H1 (cell line): Measurements from ENCODE around the gene LIF. TPM values are rescaled to one million over a fixed set of nuclear protein-coding genes. Genes with fewer than 3 reads are reported as not detected.
A peak's percentile ranks its signal among the peaks of the same experiment; 100 is the strongest.

Source experiments
- CTCF ChIA-PET: fragments of 300-600 bp; sonication (Branson Sonifier 250); formaldehyde crosslinking; loops from one replicate; lab custom pipeline; 2021; ENCODE audit not compliant: partially characterized antibody; lab: Charles Lee
- POLR2A ChIA-PET: fragments of 300-600 bp; sonication (Branson Sonifier 250); formaldehyde crosslinking; loops from one replicate; lab custom pipeline; 2021; ENCODE audit warnings: inconsistent platforms; ENCODE audit not compliant: partially characterized antibody; lab: Charles Lee
- DNase-seq, 2 experiments: peaks; one replicate each; pipeline versions ENCODE4 v3.0.0 to v3.0.0-alpha.2; 2010 to 2022; ENCODE audit warnings: low spot score in 2 of 2, low read depth in 1 of 2, mixed read lengths in 1 of 2
- FAIRE-seq: peaks from 2 replicates; lab custom pipeline; 2011; peaks lifted over from hg19 to GRCh38; lab: Jason Lieb, UNC
- H2AFZ ChIP-seq: 2 replicates; pipeline ENCODE4 v1.8.1; 2012; ENCODE audit warnings: low read length, inconsistent platforms
- H2AK5ac ChIP-seq: 2 replicates; pipeline ENCODE4 v1.6.1; 2013; ENCODE audit warnings: low read depth, low read length
- H2BK120ac ChIP-seq: replicated peaks from 2 replicates; pipeline ENCODE3; 2013; ENCODE audit warnings: low read depth, low read length, inconsistent platforms
- H2BK12ac ChIP-seq: 2 replicates; pipeline ENCODE4 v1.6.1; 2013; ENCODE audit warnings: low read depth, low read length
- H2BK15ac ChIP-seq: 2 replicates; pipeline ENCODE4 v1.6.1; 2013; ENCODE audit warnings: low read length
- H2BK20ac ChIP-seq: 2 replicates; pipeline ENCODE4 v1.6.1; 2013; ENCODE audit warnings: low read length
- H2BK5ac ChIP-seq: 2 replicates; pipeline ENCODE4 v1.6.1; 2013; ENCODE audit warnings: low read depth, low read length
- H3K14ac ChIP-seq: 2 replicates; pipeline ENCODE4 v1.6.1; 2013; ENCODE audit warnings: inconsistent platforms; ENCODE audit not compliant: insufficient read length
- H3K18ac ChIP-seq: 2 replicates; pipeline ENCODE4 v1.6.1; 2013; ENCODE audit warnings: low read length; ENCODE audit errors: extremely low read depth
- H3K23ac ChIP-seq: 2 replicates; pipeline ENCODE4 v1.6.1; 2013; ENCODE audit warnings: inconsistent platforms; ENCODE audit not compliant: insufficient read length
- H3K23me2 ChIP-seq: 2 replicates; pipeline ENCODE4 v1.6.1; 2013; ENCODE audit warnings: low read depth, low read length
- H3K27ac ChIP-seq: 2 replicates; pipeline ENCODE4 v1.6.1; 2011; ENCODE audit warnings: low read depth, low read length, inconsistent platforms
- H3K27me3 ChIP-seq, 4 experiments: replicated peaks in 1 of 4; 1 replicate in 1 of 4; 2 replicates in 3 of 4; pipeline versions ENCODE4 v1.6.1 to v1.8.1; 2011 to 2013; ENCODE audit warnings: low read length in 3 of 4, mild to moderate bottlenecking in 3 of 4, inconsistent platforms in 2 of 4, mixed read lengths in 2 of 4, moderate library complexity in 1 of 4; ENCODE audit not compliant: control insufficient read depth in 3 of 4, insufficient read depth in 3 of 4; ENCODE audit errors: extremely low read depth in 1 of 4
- H3K36me3 ChIP-seq, 4 experiments: 2 replicates each; pipeline versions ENCODE4 v1.6.1 to v1.8.1; 2011 to 2013; ENCODE audit warnings: mild to moderate bottlenecking in 4 of 4, low read length in 3 of 4, moderate library complexity in 2 of 4, control low read depth in 1 of 4, inconsistent platforms in 1 of 4; ENCODE audit not compliant: insufficient read depth in 4 of 4, control insufficient read depth in 2 of 4
- H3K4ac ChIP-seq: replicated peaks from 2 replicates; pipeline ENCODE3; 2013; ENCODE audit warnings: low read length, low read depth, mixed read lengths, inconsistent platforms; ENCODE audit not compliant: insufficient read length
- H3K4me1 ChIP-seq, 4 experiments: replicated peaks in 1 of 4; 1 replicate in 1 of 4; 2 replicates in 3 of 4; pipeline versions ENCODE4 v1.6.1 to v1.8.1; 2011 to 2013; ENCODE audit warnings: low read length in 3 of 4, inconsistent platforms in 2 of 4, mixed read lengths in 1 of 4; ENCODE audit not compliant: insufficient read depth in 4 of 4, control insufficient read depth in 3 of 4
- H3K4me2 ChIP-seq, 2 experiments: 2 replicates each; pipeline versions ENCODE4 v1.6.1 to v1.8.1; 2011 to 2013; ENCODE audit warnings: low read depth in 2 of 2, low read length in 2 of 2, control low read depth in 1 of 2, inconsistent platforms in 1 of 2, mild to moderate bottlenecking in 1 of 2; ENCODE audit not compliant: insufficient read depth in 1 of 2
- H3K4me3 ChIP-seq, 4 experiments: fragments of 200-600, 300-600 bp in 1 of 4; sonication (generic), shearing (Covaris generic), sonication (Bioruptor Twin) in 1 of 4; 2 replicates each; pipeline versions ENCODE4 v1.5.1 to v1.8.1; 2011 to 2016; ENCODE audit warnings: low read length in 4 of 4, low read depth in 3 of 4, control low read depth in 2 of 4, inconsistent platforms in 2 of 4, mild to moderate bottlenecking in 2 of 4, mixed read lengths in 1 of 4, moderate library complexity in 1 of 4; ENCODE audit not compliant: insufficient read depth in 2 of 4; ENCODE audit errors: extremely low read depth in 1 of 4
- H3K56ac ChIP-seq: replicated peaks from 2 replicates; pipeline ENCODE3; 2013; ENCODE audit warnings: low read depth, mild to moderate bottlenecking, mixed read lengths, low read length, inconsistent platforms; ENCODE audit not compliant: insufficient read length
- H3K79me1 ChIP-seq: 2 replicates; pipeline ENCODE4 v1.6.1; 2013; ENCODE audit warnings: low read depth, low read length, control low read depth
- H3K79me2 ChIP-seq, 2 experiments: 2 replicates each; pipeline versions ENCODE4 v1.6.1 to v1.8.1; 2012 to 2013; ENCODE audit warnings: low read length in 2 of 2, mild to moderate bottlenecking in 2 of 2, inconsistent platforms in 1 of 2; ENCODE audit not compliant: insufficient read depth in 2 of 2, control insufficient read depth in 1 of 2
- H3K9ac ChIP-seq, 4 experiments: replicated peaks in 1 of 4; 1 replicate in 1 of 4; 2 replicates in 3 of 4; pipeline versions ENCODE4 v1.6.1 to v1.8.1; 2011 to 2013; ENCODE audit warnings: low read depth in 3 of 4, low read length in 3 of 4, control low read depth in 2 of 4, mild to moderate bottlenecking in 2 of 4, moderate library complexity in 2 of 4, inconsistent platforms in 1 of 4; ENCODE audit errors: extremely low read depth in 1 of 4
- H3K9me3 ChIP-seq, 2 experiments: 2 replicates each; pipeline versions ENCODE4 v1.6.1 to v1.8.1; 2012 to 2013; ENCODE audit warnings: mild to moderate bottlenecking in 2 of 2, moderate library complexity in 2 of 2, control low read depth in 1 of 2, inconsistent platforms in 1 of 2, low read depth in 1 of 2, low read length in 1 of 2, mixed read lengths in 1 of 2; ENCODE audit not compliant: insufficient read depth in 2 of 2
- H4K20me1 ChIP-seq, 2 experiments: replicated peaks in 1 of 2; 2 replicates each; pipeline versions ENCODE3 to v1.8.1; 2011 to 2013; ENCODE audit warnings: inconsistent platforms in 2 of 2, low read length in 2 of 2, mild to moderate bottlenecking in 1 of 2; ENCODE audit not compliant: insufficient read depth in 2 of 2, control insufficient read depth in 1 of 2
- H4K5ac ChIP-seq: 2 replicates; pipeline ENCODE4 v1.6.1; 2013; ENCODE audit warnings: low read length, low read depth, mixed read lengths, inconsistent platforms; ENCODE audit not compliant: insufficient read length
- H4K8ac ChIP-seq: 2 replicates; pipeline ENCODE4 v1.8.0; 2013; ENCODE audit warnings: mild to moderate bottlenecking, moderate library complexity, low read length, inconsistent platforms; ENCODE audit not compliant: insufficient read depth; ENCODE audit errors: extremely low read depth
- H4K91ac ChIP-seq: replicated peaks from 2 replicates; pipeline ENCODE3; 2013; ENCODE audit warnings: low read length, mixed read lengths, inconsistent platforms; ENCODE audit not compliant: insufficient read length
- ASH2L ChIP-seq: fragments of 200-600, 300-600 bp; sonication (generic); IDR thresholded peaks from one replicate; pipeline ENCODE4 v1.7.1; 2017; ENCODE audit warnings: low read length
- CBX5 ChIP-seq: fragments of 300-800, 300-1000 bp; sonication (generic); IDR thresholded peaks from 2 replicates; pipeline ENCODE4 v1.7.1; 2016; ENCODE audit warnings: antibody characterized with exemption, low read length, low read depth
- EZH2 ChIP-seq: fragments of 200-600 bp; sonication (generic); IDR thresholded peaks from 2 replicates; pipeline ENCODE4 v1.7.1; 2012; ENCODE audit warnings: low read depth, mild to moderate bottlenecking, moderate library complexity, low read length, inconsistent platforms; ENCODE audit not compliant: severe bottlenecking
- HDAC2 ChIP-seq, 2 experiments: fragments of 300-600 bp in 1 of 2; sonication (generic) in 1 of 2; IDR thresholded peaks; 2 replicates each; pipeline ENCODE4 v1.6.1; 2011 to 2012; ENCODE audit warnings: low read depth in 2 of 2, low read length in 2 of 2, mild to moderate bottlenecking in 2 of 2, moderate library complexity in 2 of 2, borderline replicate concordance in 1 of 2, inconsistent platforms in 1 of 2
- JUND ChIP-seq: IDR thresholded peaks from 2 replicates; pipeline ENCODE4 v1.6.1; 2011; ENCODE audit warnings: mild to moderate bottlenecking, improper control_type of control experiment, low read length
- NANOG ChIP-seq: IDR thresholded peaks from 2 replicates; pipeline ENCODE4 v1.6.1; 2011; ENCODE audit warnings: low read length, low read depth, mild to moderate bottlenecking, inconsistent platforms; ENCODE audit not compliant: insufficient read depth, poor library complexity, severe bottlenecking
- PHF8 ChIP-seq: fragments of 200-600 bp; sonication (generic); conservative IDR thresholded peaks from 2 replicates; pipeline ENCODE4 v1.7.1; 2012; ENCODE audit warnings: low read depth, mild to moderate bottlenecking, inconsistent platforms, low read length, moderate library complexity
- POLR2A ChIP-seq, 2 experiments: IDR thresholded peaks; 1 replicate in 1 of 2; 2 replicates in 1 of 2; pipeline ENCODE4 v1.6.1; 2011; ENCODE audit warnings: low read depth in 2 of 2, low read length in 2 of 2, mild to moderate bottlenecking in 2 of 2; ENCODE audit errors: control extremely low read depth in 1 of 2
- RNF2 ChIP-seq: fragments of 200-900, 300-1000 bp; sonication (generic); IDR thresholded peaks from 2 replicates; pipeline ENCODE4 v1.7.1; 2016; ENCODE audit warnings: borderline replicate concordance, low read depth, mild to moderate bottlenecking, antibody characterized with exemption, low read length; ENCODE audit not compliant: poor library complexity, severe bottlenecking; ENCODE audit errors: missing control alignments
- SP1 ChIP-seq: IDR thresholded peaks from 2 replicates; pipeline ENCODE4 v1.6.1; 2011; ENCODE audit warnings: low read depth, low read length
- TCF12 ChIP-seq: IDR thresholded peaks from 2 replicates; pipeline ENCODE4 v1.6.1; 2011; ENCODE audit warnings: low read depth, mild to moderate bottlenecking, low read length
- WGBS, 2 experiments: shearing (Covaris generic) in 1 of 2; methylation state at CpG; one replicate each; pipeline versions ENCODE4 v1.1.6 to v1.1.7; 2013 to 2015; ENCODE audit warnings: low lambda C conversion rate in 2 of 2, mixed read lengths in 2 of 2, inconsistent platforms in 1 of 2, low coverage in 1 of 2, missing lambda C conversion rate in 1 of 2; ENCODE audit not compliant: insufficient replicate concordance in 2 of 2, insufficient coverage in 1 of 2, insufficient read length in 1 of 2; ENCODE audit errors: extremely low coverage in 1 of 2, missing lambda C conversion rate in 1 of 2; 5-methylcytosine and 5-hydroxymethylcytosine counted together
- polyA plus RNA-seq, 7 experiments: library from polyadenylated mRNA; depleted of rRNA in 3 of 7; stranded (reverse) in 5 of 7; unstranded in 2 of 7; fragments of >200 nt in 5 of 7; fragments of 200-250 nt in 2 of 7; gene quantifications; 1 replicate in 5 of 7; 2 replicates in 1 of 7; 4 replicates in 1 of 7; pipeline versions ENCODE4 v1.2.1 to v1.2.3, GENCODE V29; 2011 to 2013; ENCODE audit warnings: missing spikeins in 2 of 7, mixed read lengths in 2 of 7
- total RNA-seq: library from RNA; stranded (reverse); fragmentation: NEBNext Ultra II Directional; extraction: Animal tissue kit (Norgen Biotek cat#: 25700); gene quantifications from 2 replicates; pipeline ENCODE4 v1.2.1, GENCODE V29; 2021

The LIF gene
- total and polyA plus RNA-seq, 2 of the 8 experiments (the other 6 are each of a cell fraction or from before 2014, with no cell fraction given): 3.3 to 3.5 TPM

- H3K18ac ChIP-seq: no peak overlapping the region; the same call in 1 of the 2 replicates
- peaks cover 0 to 2% (median 0%) of the 10 kb centered on the region in 4 experiments; a peak in 1 of 7 replicates for H3K27me3 ChIP-seq
- H2BK15ac ChIP-seq: no peak overlapping the region
- H4K91ac ChIP-seq: no peak overlapping the region
- H2BK5ac ChIP-seq: no peak overlapping the region
- CTCF ChIA-PET: interaction anchor here (0.7 to 2.2 kb wide), 12 partner anchors 11 to 521 kb away, joined by 3 to 15 read pairs (median 6); no protein-coding TSS in a partner anchor
- H3K56ac ChIP-seq: no peak overlapping the region
- no peak overlapping the region for H3K4me2 ChIP-seq
- no peak overlapping the region for H2AFZ ChIP-seq
- DNase-seq: no peak
- FAIRE-seq: no peak
- no peak overlapping the region for H2AK5ac ChIP-seq
- no peak overlapping the region for H3K4me3 ChIP-seq
- no peak overlapping the region for H3K14ac ChIP-seq
- peaks cover 7 to 20% (median 13%) of the 10 kb centered on the region in 4 experiments for H3K4me1 ChIP-seq
- WGBS, 2 experiments: 90% methylated on average over 5 of the region's 6 CpGs; no CpG with 5 or more reads in 1 of the 2 experiments
- no peaks in the 10 kb centered on the region for H3K36me3 ChIP-seq
- H3K9me3 ChIP-seq: no peaks in the 10 kb centered on the region
- H3K79me1 ChIP-seq: no peaks in the 10 kb centered on the region
- H3K79me2 ChIP-seq: no peaks in the 10 kb centered on the region
- POLR2A ChIA-PET: interaction anchor here (1.1 to 1.9 kb wide), 2 partner anchors 10 to 95 kb away, joined by 3 to 5 read pairs; no protein-coding TSS in a partner anchor
- H3K27ac ChIP-seq: no peak overlapping the region
- H3K23ac ChIP-seq: no peak overlapping the region
- H4K5ac ChIP-seq: no peak overlapping the region
- H4K8ac ChIP-seq: peak overlapping the region; percentile 16; the same call in 1 of the 2 replicates
- no peak overlapping the region for H3K4ac ChIP-seq
- peaks cover 0 to 2% of the 10 kb centered on the region in 2 experiments for H4K20me1 ChIP-seq
- no peak overlapping the region for H2BK120ac ChIP-seq
- no peak overlapping the region for H3K9ac ChIP-seq
- H2BK20ac ChIP-seq: no peak overlapping the region
- H3K23me2 ChIP-seq: no peaks in the 10 kb centered on the region; the same call in 1 of the 2 replicates
- H2BK12ac ChIP-seq: no peak overlapping the region
- no peak for TF ChIP-seq RNF2
- TF ChIP-seq ASH2L: no peak
- no peak for TF ChIP-seq SP1
- no peak for TF ChIP-seq NANOG
- TF ChIP-seq POLR2A (IDR thresholded peaks at IDR 0.05; ENCODE audit: control extremely low read depth in 1 of 2, low read depth in 2 of 2, low read length in 2 of 2): no peak
- TF ChIP-seq TCF12: no peak
- no peak for TF ChIP-seq PHF8
- no peak for TF ChIP-seq EZH2
- TF ChIP-seq JUND: no peak
- no peak for TF ChIP-seq CBX5
- no peak for TF ChIP-seq HDAC2 (IDR thresholded peaks at IDR 0.05; ENCODE audit: borderline replicate concordance in 1 of 2, low read depth in 2 of 2, low read length in 2 of 2)
Measured at GRCh38 chr22:30254314-30254713, 7.8 kb upstream of the LIF start.
